Adrenal gland (tissue), 5 donors: ENCODE results near the gene RGL1.

Source experiments
- CTCF ChIP-seq, 6 experiments: fragments of 450-650 bp in 4 of 6; fragments of 200-600 bp in 2 of 6; sonication (generic) in 1 of 6; IDR thresholded peaks; 1 replicate in 5 of 6; 2 replicates in 1 of 6; pipeline versions ENCODE4 v1.5.1 to v1.8.0; 2016 to 2021; ENCODE audit warnings: antibody characterized with exemption in 6 of 6, mild to moderate bottlenecking in 2 of 6, moderate library complexity in 1 of 6
- POLR2A ChIP-seq, 2 donors: fragments of 450-650 bp; IDR thresholded peaks; one replicate each; pipeline ENCODE4 v1.6.1; 2017; ENCODE audit warnings: antibody characterized with exemption in 2 of 2, mild to moderate bottlenecking in 2 of 2, moderate library complexity in 1 of 2
- donor health status: DM: no; HTN: no; CAD: no.

DNA sequence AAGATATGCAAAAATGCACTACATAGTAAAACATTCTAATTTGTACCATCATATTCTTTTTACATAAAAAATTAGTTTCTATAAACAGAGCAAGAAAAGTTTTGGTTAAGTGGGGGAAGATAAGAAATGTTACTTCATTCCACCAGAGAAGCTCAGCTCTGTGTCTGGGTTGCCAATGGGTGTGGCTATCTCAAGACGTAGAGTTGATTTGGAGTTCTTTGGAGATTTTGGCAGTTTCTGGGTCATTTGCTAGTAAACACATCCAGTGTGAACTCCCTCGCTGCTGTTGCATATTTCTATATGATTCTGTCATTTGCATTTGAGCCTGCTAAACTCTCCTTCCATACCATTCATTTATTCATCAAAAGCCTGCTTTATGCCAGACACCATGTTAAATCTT, 7.2 kb downstream of the RGL1 start:
- TF ChIP-seq CTCF (IDR thresholded peaks at IDR 0.05) (no peak), POLR2A (IDR thresholded peaks at IDR 0.05) (no peak)
